HPDE6-E6E7 (cell line): ENCODE data around the gene ETV6.

Experiments used
- DNase-seq: peaks from one replicate; pipeline ENCODE4 v3.0.0; 2011; ENCODE audit warnings: missing footprints; ENCODE audit errors: extremely low spot score

Gene ETV6

DNA sequence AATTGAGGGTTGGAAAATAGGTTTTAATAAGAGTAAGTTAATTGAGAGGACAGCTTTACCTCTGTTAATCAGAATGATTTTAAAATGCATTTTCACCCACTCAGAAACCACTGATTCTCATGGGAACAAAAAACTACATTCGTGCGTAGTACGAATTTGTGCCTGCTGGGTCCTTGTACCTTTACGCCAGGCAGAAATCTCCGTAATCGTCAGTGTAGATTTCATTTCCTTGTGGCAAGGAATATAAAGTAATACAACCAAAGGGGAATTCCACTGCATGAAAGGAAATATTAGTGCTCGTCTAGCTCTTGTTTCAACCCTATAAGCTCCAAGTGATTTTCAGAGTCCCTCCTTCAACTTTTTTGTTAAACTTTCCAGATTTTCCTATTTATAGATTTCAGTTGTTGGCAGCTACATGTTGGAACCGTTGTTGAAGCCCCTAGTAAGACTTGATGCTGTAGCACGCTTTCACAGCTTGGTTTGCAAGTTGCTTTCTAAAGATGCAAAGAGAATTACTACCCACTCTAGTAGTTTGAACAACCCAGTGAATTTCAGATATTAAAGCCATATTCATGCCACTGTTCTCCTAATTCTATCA, 90.6 kb downstream of the ETV6 start:
- DNase-seq, result no peak

GRCh38 chr12:11741434-11742092, 92.1 kb downstream of the ETV6 start:
- no peak for DNase-seq

DNA sequence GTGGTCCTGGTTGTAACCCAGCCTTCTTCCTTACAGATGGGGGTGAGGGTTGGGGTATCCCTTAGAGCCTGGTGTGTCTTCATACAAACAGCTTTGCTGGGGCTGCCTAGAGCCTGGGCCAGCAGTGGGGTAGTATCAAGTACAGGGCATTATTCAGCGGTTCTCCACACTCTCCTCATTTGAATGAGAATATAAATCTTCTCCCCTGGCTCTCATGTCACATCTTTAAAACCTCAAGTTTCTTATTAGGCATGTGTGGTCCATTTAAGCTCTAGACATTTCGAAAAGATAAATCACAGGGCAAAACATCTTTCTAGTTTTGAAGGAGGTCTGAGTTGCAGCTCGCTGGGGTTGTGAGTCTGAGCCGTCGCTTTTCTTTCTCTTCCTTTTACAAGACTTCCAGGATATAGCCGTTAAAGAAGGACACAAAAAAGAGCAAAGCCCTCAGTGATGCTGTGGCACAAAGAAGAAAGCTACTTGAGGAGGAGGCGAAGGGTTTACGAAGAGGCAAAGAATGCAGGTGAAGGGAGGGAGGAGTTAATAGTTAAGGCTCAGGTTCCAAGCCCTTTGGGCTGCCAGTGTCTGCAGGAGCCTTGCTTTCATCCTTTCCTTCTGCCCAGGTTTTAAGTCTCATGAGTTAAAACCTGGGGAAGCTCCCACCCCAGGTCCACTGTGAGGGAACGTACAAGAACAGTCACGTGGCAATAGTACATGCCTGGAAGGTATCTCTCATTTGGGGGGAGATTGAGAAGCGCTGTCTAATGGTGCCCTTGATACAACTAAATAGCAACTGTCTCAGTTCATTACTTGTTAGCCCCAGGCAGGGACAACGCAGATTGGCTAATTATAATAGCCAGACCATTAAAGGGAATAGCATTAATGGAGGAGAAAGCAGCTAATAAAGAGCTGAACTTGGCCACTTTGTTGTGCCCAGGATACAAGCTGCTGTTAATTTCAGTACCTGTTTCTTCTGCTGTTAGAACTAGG, 94.2 kb downstream of the ETV6 start:
- DNase-seq, result no peak

DNA sequence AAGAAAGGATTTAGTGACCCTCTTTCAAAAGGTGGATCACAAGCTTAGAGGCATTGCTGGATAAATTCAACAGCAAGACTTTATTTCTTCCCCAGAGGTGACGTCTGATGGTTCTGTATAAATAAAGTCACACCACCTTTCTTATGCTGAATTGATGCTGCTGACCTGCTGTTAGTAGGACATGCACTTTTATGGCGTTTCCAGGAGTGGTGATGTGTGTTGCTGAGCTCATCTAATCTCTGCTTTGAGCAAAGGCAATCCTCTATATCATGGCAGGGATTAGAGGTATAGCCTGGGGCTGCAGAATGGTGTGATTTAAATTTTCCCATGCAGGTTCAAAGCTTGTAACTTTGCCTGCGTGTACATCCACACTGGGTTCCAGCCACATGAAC, 94.9 kb downstream of the ETV6 start:
- no peak for DNase-seq

- DNase-seq, result no peak
Observed at GRCh38 chr12:11745113-11745512, 95.6 kb downstream of the ETV6 start.

DNA sequence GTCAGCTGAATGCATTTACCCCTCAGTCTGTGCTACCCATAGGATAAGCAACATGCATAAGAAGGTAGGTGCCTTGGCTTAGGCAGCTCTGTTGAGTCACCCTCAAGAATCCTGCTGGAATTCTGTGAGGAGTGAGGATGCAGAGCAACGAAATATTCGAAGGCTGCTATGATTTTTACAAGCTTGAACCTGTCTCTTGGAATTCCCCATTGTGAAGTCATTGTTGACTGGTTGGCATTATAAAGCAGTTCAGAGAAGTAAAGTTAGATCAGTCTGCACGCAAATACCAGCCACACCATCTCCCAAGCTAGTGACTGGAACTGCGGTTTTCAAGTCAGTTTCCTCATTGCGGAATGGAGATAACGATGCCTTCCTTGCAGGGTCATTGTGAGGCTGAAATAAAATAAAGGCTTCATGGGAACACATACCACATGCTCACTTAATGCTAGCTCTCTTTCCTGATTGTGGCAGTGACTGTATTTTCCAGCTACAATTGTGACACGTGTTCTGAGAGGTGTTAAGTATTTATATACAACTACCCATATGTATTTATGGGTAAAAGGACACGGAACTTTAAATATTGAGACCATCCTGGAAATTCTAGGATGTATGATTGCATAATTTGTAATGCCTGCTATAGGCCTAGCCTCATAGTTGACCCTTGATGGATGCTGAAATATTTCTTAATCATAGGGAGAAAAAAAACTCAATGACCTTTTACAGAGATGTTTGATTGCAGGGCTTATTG, 96.7 kb downstream of the ETV6 start:
- DNase-seq, result peak; percentile 77

GRCh38 chr12:11746940-11747716, 97.7 kb downstream of the ETV6 start:
- no peak for DNase-seq

DNA sequence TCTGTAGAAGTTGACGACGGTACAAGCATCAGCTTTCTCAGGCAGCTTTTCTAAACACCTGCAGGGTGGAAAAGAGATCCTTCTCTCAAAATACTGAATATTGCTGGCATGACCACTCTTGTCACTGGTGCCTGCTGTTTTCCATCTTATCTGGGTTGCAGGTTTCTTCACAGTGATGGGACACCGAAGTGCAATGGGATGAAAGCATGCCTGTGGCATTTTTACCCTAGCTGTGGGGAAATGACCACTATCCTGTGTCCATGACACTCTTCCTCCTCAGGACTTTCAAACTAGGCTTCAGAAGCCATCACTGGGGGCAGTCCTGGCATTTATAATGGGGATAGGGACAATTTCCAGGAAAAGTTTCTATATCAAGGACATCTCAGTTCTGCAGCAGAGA, 98.5 kb downstream of the ETV6 start:
- no peak for DNase-seq

DNA sequence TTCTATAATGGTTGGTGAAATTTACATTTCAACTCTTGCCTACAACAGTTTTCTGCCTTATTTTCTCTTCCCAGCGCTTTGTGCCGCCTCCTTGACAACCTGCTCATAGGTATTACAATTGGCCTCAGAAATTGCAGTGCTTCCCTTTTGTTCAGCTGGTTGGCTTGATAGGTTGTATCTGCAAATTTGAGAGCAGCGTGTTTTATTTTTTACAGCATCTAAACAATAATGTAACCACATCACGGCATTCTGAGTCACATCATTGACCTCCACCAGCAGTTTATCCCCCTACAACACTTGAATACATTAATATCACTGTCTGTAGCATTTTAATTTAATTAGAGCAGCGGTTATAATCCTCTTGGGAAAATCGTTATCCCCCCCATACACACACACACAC, 99.4 kb downstream of the ETV6 start:
- no peak for DNase-seq

GRCh38 chr12:11749943-11750690, 100.6 kb downstream of the ETV6 start:
- DNase-seq, result no peak

- no peak for DNase-seq
Observed at GRCh38 chr12:11752403-11753149, 103.1 kb downstream of the ETV6 start.

- DNase-seq, result no peak
Observed at GRCh38 chr12:11753150-11753499, 103.7 kb downstream of the ETV6 start.

- DNase-seq, result no peak
Observed at GRCh38 chr12:11753826-11754225, 104.4 kb downstream of the ETV6 start.

GRCh38 chr12:11754256-11754655, 104.8 kb downstream of the ETV6 start:
- no peak for DNase-seq

GRCh38 chr12:11755302-11755930, 105.9 kb downstream of the ETV6 start:
- no peak for DNase-seq

DNA sequence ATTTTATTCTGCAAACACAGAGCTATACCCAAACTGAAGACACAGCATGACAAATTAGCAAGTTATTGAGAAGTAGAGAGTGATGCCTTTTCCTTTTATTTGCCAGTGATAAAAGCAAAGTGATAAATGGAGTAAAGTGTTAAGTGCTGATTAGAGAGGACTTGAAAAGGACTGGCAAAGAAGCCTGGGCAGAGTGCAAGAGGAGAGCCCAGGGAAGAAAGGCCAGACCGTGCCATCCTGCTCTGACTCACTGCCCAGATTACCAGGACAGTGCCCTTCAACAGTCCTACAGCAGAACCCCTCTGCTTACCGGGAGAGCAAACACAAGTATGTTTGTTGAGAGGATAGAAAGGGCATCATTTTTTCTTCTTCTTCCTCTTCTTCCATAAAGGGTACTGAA, 106.5 kb downstream of the ETV6 start:
- DNase-seq, result no peak

- no peak for DNase-seq
Observed at GRCh38 chr12:11756523-11756922, 107.0 kb downstream of the ETV6 start.

DNA sequence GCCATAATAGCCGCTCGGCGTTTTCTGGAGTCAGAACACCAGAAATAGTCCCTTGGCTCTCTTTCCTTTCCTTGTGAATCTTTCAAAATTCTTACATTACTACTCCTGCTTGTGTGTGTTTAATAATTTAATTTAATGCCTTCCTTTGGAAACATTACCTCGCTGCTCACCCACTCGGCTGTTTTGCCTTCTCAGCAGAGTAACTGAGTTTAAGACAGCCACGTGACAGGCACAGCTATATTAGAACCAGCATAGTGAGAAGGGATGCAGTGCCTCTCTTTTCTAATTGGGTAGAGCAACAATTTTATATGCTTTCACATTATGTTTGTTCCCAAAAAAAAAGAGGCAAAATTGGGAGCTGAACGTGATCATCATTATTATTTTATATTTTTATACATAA, 107.6 kb downstream of the ETV6 start:
- no peak for DNase-seq

DNA sequence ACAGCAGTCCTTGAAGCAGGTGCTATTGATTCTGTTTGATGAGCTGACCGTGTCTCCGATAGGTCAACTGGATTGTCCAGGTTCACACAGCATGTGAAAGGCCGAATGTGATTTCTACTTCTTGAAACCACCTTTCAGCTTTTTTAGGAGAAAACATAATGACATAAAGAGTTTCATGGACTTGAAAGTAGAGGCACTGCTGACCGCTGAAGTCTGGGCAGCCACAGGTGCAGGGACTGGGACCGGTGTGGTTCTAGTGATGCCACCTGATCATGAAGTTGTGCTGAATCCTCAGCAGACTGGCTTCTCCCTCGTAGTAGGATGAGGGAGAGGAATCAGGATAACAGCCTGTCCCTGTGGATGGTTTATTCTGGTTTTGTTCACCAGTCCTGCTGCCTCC, 108.1 kb downstream of the ETV6 start:
- DNase-seq, result no peak
